KMS-11 (cell line): Measurements from ENCODE around the gene MTM1.

Experiments
- H2AFZ ChIP-seq: fragments of 200-600 bp; sonication (generic); 2 replicates; pipeline ENCODE4 v1.6.1; 2016; ENCODE audit warnings: antibody characterized with exemption, mixed run types, low read depth
- H3K27ac ChIP-seq: fragments of 200-600 bp; sonication (generic); 2 replicates; pipeline ENCODE4 v1.6.1; 2016; ENCODE audit warnings: mild to moderate bottlenecking, mixed run types
- H3K27me3 ChIP-seq: fragments of 200-600 bp; sonication (generic); 2 replicates; pipeline ENCODE4 v1.6.1; 2017; ENCODE audit warnings: mild to moderate bottlenecking, low read depth, mixed run types, moderate library complexity; ENCODE audit not compliant: insufficient read depth
- H3K36me3 ChIP-seq: fragments of 200-600 bp; sonication (generic); 2 replicates; pipeline ENCODE4 v1.6.1; 2017; ENCODE audit warnings: mild to moderate bottlenecking, mixed run types; ENCODE audit not compliant: insufficient read depth
- H3K4me1 ChIP-seq: fragments of 200-600 bp; sonication (generic); 2 replicates; pipeline ENCODE4 v1.6.1; 2016; ENCODE audit warnings: mild to moderate bottlenecking, low read depth, mixed run types; ENCODE audit not compliant: poor library complexity, severe bottlenecking
- H3K4me2 ChIP-seq: fragments of 200-600 bp; sonication (generic); 2 replicates; pipeline ENCODE4 v1.7.0; 2016; ENCODE audit warnings: mild to moderate bottlenecking, mixed run types
- H3K4me3 ChIP-seq: fragments of 200-600 bp; sonication (generic); IDR thresholded peaks from 2 replicates; pipeline ENCODE4 v1.6.1; 2017; ENCODE audit warnings: low read depth, low read length, mixed read lengths; ENCODE audit not compliant: insufficient read depth
- H3K79me2 ChIP-seq: fragments of 200-600 bp; sonication (generic); 2 replicates; pipeline ENCODE4 v1.6.1; 2016; ENCODE audit warnings: low read depth, mixed run types; ENCODE audit not compliant: insufficient read depth
- H3K9ac ChIP-seq: fragments of 200-600 bp; sonication (generic); 2 replicates; pipeline ENCODE4 v1.6.1; 2016; ENCODE audit warnings: mild to moderate bottlenecking, mixed run types
- H4K20me1 ChIP-seq: fragments of 200-600 bp; sonication (generic); 2 replicates; pipeline ENCODE4 v1.6.1; 2016; ENCODE audit warnings: mild to moderate bottlenecking, mixed run types; ENCODE audit not compliant: insufficient read depth
- CTCF ChIP-seq: fragments of 200-600 bp; sonication (generic); conservative IDR thresholded peaks from 2 replicates; pipeline ENCODE4 v1.6.1; 2017; ENCODE audit warnings: low read depth, mild to moderate bottlenecking, antibody characterized with exemption, low read length, moderate library complexity, mixed read lengths

The MTM1 gene

GRCh38 chrX:150625097-150625496, 56.7 kb downstream of the MTM1 start:
- H3K4me2 ChIP-seq: no peak overlapping the region
- H3K79me2 ChIP-seq: no peaks in the 10 kb centered on the region
- no peak for TF ChIP-seq CTCF
- no peak overlapping the region for H3K4me3 ChIP-seq
- H3K27ac ChIP-seq: no peak overlapping the region
- H3K9ac ChIP-seq: no peak overlapping the region
- H3K4me1 ChIP-seq: no peaks in the 10 kb centered on the region
- H3K27me3 ChIP-seq: no peaks in the 10 kb centered on the region
- H4K20me1 ChIP-seq: no peaks in the 10 kb centered on the region
- no peaks in the 10 kb centered on the region for H3K36me3 ChIP-seq
- H2AFZ ChIP-seq: no peak overlapping the region

GRCh38 chrX:150625875-150626274, 57.5 kb downstream of the MTM1 start:
- H3K4me1 ChIP-seq: no peaks in the 10 kb centered on the region
- no peak overlapping the region for H3K27ac ChIP-seq
- no peak overlapping the region for H3K9ac ChIP-seq
- no peaks in the 10 kb centered on the region for H3K79me2 ChIP-seq
- H2AFZ ChIP-seq: no peak overlapping the region
- H3K27me3 ChIP-seq: no peaks in the 10 kb centered on the region
- H3K36me3 ChIP-seq: no peaks in the 10 kb centered on the region
- no peaks in the 10 kb centered on the region for H4K20me1 ChIP-seq
- no peak for TF ChIP-seq CTCF
- H3K4me3 ChIP-seq: no peak overlapping the region
- H3K4me2 ChIP-seq: no peak overlapping the region

GRCh38 chrX:150627957-150628356, 59.5 kb downstream of the MTM1 start:
- H3K27me3 ChIP-seq: no peaks in the 10 kb centered on the region
- H3K36me3 ChIP-seq: no peaks in the 10 kb centered on the region
- no peak overlapping the region for H3K4me3 ChIP-seq
- H3K9ac ChIP-seq: no peak overlapping the region
- H2AFZ ChIP-seq: no peak overlapping the region
- H3K27ac ChIP-seq: no peak overlapping the region
- no peak for TF ChIP-seq CTCF
- no peak overlapping the region for H3K4me2 ChIP-seq
- H3K79me2 ChIP-seq: no peaks in the 10 kb centered on the region
- H4K20me1 ChIP-seq: no peaks in the 10 kb centered on the region
- no peaks in the 10 kb centered on the region for H3K4me1 ChIP-seq

GRCh38 chrX:150635952-150636351, 67.5 kb downstream of the MTM1 start:
- no peaks in the 10 kb centered on the region for H4K20me1 ChIP-seq
- no peak overlapping the region for H2AFZ ChIP-seq
- no peaks in the 10 kb centered on the region for H3K36me3 ChIP-seq
- no peaks in the 10 kb centered on the region for H3K79me2 ChIP-seq
- H3K4me1 ChIP-seq: no peaks in the 10 kb centered on the region
- H3K4me2 ChIP-seq: no peak overlapping the region
- no peak overlapping the region for H3K27ac ChIP-seq
- no peak for TF ChIP-seq CTCF
- H3K9ac ChIP-seq: no peak overlapping the region
- H3K27me3 ChIP-seq: no peaks in the 10 kb centered on the region
- H3K4me3 ChIP-seq: no peak overlapping the region

- no peak overlapping the region for H3K4me2 ChIP-seq
- H3K79me2 ChIP-seq: no peaks in the 10 kb centered on the region
- H3K9ac ChIP-seq: no peak overlapping the region
- no peaks in the 10 kb centered on the region for H4K20me1 ChIP-seq
- TF ChIP-seq CTCF: no peak
- no peak overlapping the region for H3K27ac ChIP-seq
- H3K27me3 ChIP-seq: no peaks in the 10 kb centered on the region
- H3K4me3 ChIP-seq: no peak overlapping the region
- H2AFZ ChIP-seq: no peak overlapping the region
- no peaks in the 10 kb centered on the region for H3K4me1 ChIP-seq
- no peaks in the 10 kb centered on the region for H3K36me3 ChIP-seq
These were observed 74.0 kb downstream of the MTM1 start for GRCh38 chrX:150642423-150642822.
